GM18909 (cell line): ENCODE measurements around the gene GPR37.
A peak's percentile ranks its signal among the peaks of the same experiment; 100 is the strongest.

ENCODE experiments used
- ATAC-seq: cut with Tn5 transposase; IDR thresholded peaks from one replicate; pipeline ENCODE4 v1.9.1; 2021; ENCODE audit warnings: mild to moderate bottlenecking; ENCODE audit not compliant: unreplicated experiment, poor library complexity

The GPR37 gene

GRCh38 chr7:124781418-124781817 is 15.8 kb upstream of the GPR37 start:
- no peak for ATAC-seq

- ATAC-seq = no peak
These were observed 15.0 kb upstream of the GPR37 start for GRCh38 chr7:124780608-124781007.

DNA sequence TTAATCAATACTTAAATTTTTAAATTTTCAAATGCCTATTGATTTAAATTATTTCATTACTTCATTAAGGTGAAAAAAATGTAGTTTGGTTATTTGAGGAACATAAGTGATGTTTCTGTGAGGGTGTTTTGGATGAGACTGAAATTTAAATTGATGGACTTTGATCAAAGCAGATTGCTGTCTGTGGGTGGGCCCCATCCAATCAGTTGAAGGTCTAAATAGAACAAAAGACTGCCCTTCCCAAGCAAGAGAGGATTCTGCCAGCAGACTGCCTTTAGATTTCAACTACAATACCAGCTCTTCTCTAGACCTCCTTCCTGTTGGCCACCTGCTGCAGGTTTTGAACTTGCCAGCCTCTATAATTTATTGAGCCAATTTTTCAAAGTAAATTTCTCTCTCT is 14.5 kb upstream of the GPR37 start:
- no peak for ATAC-seq

GRCh38 chr7:124779620-124780019 is 14.0 kb upstream of the GPR37 start:
- no peak for ATAC-seq

DNA sequence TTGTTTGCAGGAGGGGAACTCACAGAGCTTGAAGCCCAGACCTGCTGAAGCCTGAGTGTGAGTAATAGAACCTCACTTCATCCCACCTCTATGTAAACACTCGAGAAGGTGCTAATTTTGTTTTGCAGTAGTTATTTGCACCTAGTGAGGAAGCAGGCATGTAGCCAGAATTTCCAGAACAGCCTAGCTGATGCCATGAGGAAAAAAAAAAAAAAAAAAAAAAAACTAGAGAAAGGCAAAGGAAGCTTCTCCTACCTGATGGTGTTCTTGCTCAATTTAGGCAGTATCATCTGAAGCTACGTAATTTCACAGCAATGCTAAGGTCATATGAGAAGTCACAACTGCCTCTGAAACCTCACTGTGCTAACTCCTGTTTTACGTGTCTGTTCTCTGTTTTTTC is 13.6 kb upstream of the GPR37 start:
- ATAC-seq = no peak

DNA sequence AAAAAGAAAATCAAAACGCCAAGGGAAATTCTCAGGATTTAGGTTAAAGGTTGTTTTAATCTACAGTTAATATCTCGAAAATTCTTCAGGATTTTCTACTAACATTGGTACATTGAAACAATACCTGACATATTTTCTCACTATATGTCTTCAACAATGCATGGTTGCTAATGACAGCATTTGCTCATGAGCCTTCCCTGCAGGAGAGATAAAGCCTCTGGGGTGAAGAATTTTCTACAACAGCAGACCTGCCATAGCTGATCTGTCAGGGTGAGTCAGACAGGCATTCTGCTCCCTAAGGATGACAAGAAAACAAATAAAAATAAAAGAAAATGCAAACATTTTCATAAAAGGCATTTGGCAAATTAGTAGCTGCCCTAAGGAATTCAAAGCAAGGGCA is 11.7 kb upstream of the GPR37 start:
- ATAC-seq = no peak

- no peak for ATAC-seq
These were observed 10.6 kb upstream of the GPR37 start for GRCh38 chr7:124776153-124776552.

GRCh38 chr7:124775422-124775821 is 9.8 kb upstream of the GPR37 start:
- ATAC-seq = no peak

DNA sequence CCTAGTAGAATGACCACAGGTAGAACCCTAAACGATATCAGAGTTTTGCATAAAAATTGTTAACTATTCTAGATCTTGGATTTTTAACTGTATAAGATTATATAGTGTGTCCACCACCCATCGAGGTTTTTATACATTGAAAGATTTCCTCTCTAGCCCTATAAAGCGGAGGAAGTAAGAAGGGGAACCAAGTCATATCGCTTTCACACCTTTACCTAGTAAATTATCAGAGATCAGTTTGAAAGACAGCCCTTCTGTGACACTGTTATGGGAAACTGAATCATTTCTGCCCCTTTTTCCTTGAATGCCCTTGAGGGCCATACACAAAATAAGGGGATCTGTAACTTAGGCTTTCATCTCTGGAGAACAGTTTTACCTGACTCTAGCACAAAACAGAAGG is 8.3 kb upstream of the GPR37 start:
- ATAC-seq = no peak

DNA sequence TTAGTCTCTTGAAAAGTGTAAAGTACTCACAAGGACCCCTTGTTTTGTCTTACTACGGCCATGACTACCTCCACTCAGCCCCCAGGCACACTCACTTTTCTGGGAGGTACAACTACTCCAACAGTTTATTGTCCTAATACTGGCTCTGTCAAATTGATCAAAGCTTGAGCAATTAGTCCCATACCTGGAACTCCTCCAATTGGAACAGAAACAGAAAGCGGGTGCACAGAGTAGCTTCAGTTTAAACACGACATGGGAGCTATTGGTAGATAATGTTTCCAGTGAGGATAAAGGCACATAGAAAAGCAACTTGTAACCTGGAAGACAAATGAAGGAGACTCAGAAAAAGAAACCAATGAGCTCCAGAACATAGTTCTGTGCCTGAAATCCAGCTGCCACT is 7.7 kb upstream of the GPR37 start:
- no peak for ATAC-seq

GRCh38 chr7:124769136-124769535 is 3.5 kb upstream of the GPR37 start:
- no peak for ATAC-seq

DNA sequence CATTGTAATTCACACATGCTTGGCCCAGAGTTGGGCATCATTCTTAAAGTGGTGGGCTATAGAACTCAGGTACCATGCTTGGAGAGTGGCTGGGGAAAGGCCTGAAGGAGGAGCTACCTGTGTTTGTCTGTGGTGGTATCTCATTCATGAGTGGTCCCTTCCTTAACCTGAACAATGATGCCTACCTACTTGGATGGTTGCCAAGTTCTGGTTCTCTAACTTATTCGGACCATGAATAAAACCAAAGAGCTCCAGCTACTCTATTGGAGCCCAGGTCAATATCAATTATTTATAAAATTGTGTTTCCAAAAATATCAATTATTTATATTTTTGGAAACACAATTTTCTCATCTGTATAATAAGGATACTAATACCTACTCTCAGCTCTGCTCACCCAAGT is 2.9 kb upstream of the GPR37 start:
- ATAC-seq = no peak

DNA sequence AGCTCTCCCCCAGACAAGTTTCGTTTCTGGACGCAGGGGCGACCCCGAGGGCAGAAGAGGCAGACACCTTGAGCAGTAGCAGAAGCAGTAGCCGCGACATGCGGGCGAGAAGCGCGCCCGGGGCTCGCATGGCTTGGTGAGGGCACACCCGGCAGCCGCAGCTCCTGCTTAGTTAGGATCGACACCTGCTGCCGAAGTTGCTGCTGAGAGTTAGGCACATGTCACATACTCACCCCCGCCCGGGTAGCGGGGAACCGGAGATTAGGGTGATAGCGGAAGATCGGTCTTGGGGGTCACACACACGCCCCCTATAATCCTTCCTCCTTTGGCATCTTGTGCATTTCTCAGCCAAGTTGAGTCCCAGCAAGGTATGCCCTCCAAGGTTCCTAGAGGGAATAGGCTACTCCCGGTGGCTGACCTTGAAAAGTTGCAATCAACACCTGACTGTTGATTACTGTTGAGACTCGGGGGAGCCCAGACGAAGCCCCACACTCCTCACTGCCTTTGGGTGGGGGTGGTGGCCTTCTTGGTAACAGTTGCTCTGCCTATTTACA is 668 bp downstream of the GPR37 start:
- ATAC-seq = peak; percentile 50

DNA sequence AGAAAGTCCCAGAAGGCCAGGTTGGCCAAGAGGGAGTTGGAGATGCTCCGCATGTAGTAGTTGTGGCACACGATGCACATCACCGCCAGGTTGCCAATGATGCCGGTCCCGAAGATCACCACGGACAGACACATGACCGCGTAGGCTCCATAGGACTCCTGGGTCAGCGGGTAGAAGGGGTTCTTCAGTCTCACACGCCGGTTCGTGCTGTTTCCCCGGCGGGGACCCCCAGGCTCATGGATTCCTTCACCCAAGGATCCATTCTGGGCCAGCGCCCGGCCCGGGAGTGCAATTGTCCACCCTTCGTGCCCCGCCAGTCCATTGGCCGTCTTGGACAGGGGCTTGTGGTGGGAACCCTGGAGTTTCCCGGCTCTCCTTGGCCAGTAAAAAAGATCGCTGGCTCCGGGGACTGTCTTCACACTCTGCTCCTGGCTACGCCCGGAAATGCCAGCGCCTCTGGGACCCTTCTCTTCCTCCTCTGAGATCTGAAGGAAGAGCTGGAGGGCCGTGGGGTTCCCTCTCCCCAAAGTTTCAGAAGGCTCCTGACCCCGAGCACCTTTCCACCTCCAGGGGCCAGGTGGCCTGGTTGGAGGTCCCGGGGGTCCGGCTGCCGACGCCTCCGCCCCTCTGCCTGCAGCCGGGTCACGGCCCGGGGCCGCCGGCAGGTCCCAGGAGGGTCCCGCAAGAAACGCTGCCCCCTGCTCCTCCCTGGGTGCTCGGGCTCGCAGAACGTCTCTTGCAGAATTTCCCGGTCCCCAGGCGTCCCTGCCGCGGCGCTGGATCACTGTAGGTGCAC is 1.3 kb downstream of the GPR37 start:
- no peak for ATAC-seq

- no peak for ATAC-seq
These were observed 2.9 kb downstream of the GPR37 start for GRCh38 chr7:124762611-124763143.

DNA sequence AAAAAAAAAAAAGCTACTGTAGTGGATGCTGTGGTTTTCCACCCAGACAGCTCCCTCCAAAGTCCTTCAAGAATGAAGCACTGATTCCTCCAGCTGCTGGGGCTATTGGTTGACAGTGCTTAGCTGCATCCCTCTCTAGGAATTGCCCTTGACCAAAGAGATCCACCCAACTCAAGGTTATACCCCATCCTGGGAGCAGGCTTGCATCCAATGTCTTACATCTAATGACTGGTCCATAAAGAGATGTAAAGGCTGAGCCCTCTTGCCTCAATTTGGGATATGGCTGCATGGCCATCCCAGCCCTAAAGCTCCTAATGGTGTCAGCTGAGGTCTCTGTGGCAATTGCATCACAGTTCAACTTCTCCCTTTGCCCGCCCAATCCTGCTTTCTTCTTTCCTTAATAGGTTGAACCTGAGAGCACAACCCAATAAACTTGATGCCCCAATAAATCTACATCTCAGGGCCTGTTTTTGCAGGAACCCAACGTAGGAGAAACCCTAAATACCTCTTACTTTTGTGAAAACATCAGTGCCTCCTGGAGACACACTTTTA is 4.4 kb downstream of the GPR37 start:
- no peak for ATAC-seq

GRCh38 chr7:124758327-124758726 is 7.3 kb downstream of the GPR37 start:
- no peak for ATAC-seq

DNA sequence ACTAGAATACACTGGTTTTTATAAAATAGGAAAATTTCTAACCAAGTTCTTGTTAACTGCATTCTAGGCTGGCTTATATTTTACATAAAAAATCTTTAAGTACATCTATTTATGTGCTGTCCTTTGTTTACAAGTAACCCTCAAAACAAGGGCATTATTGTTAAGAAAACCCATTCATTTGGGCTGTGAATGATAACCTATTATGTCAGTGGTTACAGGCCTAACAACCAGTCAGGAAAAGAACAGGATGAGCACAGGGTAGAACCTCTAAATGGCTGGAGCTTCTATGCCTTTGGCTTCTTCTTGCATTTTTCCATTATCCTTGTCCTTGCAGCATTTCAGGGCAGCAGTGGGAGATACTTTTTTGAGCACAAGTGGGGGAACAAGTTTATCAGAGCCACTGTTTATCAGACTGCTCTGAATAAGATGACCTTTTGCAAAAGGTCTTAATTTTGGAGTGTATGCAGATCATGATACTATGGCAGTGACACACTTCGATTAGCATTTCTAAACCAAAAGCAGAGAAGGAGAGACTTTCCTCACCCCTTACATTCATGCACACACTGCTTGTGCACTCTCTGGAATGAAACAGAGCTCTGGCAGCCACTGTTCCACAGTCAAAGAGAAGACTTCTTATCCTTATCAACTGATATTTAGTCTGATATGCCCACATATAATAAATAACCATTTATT is 10.9 kb downstream of the GPR37 start:
- no peak for ATAC-seq

- no peak for ATAC-seq
These were observed 13.3 kb downstream of the GPR37 start for GRCh38 chr7:124752310-124752709.

DNA sequence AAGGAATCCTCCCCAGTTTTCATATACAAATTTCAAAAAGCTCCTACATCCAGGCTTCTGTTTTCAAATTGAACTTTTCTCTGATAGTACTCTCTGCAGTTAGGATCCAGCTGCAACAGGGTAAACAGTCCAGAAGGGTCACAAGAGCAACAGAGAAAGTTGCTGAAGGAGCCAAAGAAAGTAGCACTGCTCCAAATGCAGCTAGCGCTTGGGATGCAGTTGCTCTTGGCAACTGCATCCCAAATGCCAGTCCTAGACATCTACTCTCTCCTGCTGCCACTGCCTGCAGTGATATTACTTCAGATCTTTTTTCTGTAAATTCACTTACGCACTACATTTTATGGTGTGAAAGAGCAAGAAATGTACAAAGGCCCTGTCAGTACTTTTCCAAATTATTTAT is 14.6 kb downstream of the GPR37 start:
- no peak for ATAC-seq

DNA sequence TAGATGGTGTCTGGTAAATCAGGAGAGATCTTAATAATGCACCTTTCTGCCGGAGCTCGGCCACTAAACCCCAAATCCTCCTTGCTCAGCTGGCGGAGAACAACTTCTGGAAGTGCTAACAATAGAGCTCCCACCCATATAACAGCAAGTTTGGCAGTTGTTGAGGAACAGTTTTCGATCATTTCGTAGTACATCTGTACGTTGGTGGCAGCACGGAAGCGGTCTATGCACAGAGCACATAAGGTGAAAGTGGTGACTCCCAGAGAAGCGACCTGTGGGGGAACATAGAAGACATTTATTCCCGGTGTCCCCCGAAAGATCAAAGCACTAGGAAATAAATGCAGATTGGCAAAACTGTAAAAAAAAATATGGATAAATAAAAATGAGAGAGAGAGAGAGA is 18.5 kb downstream of the GPR37 start:
- no peak for ATAC-seq
